NCI-H128 (cell line): ENCODE results near the gene RNF212B.
"Not testable (repeated sequence)": the region's sequence is repeated elsewhere in the genome, so short reads cannot be mapped to it uniquely, and the experiment has no call there.

ENCODE experiments used
- DNase-seq: peaks from one replicate; lab custom pipeline; 2025; ENCODE audit not compliant: unreplicated experiment; lab: John Stamatoyannopoulos, UW

Gene RNF212B

DNA sequence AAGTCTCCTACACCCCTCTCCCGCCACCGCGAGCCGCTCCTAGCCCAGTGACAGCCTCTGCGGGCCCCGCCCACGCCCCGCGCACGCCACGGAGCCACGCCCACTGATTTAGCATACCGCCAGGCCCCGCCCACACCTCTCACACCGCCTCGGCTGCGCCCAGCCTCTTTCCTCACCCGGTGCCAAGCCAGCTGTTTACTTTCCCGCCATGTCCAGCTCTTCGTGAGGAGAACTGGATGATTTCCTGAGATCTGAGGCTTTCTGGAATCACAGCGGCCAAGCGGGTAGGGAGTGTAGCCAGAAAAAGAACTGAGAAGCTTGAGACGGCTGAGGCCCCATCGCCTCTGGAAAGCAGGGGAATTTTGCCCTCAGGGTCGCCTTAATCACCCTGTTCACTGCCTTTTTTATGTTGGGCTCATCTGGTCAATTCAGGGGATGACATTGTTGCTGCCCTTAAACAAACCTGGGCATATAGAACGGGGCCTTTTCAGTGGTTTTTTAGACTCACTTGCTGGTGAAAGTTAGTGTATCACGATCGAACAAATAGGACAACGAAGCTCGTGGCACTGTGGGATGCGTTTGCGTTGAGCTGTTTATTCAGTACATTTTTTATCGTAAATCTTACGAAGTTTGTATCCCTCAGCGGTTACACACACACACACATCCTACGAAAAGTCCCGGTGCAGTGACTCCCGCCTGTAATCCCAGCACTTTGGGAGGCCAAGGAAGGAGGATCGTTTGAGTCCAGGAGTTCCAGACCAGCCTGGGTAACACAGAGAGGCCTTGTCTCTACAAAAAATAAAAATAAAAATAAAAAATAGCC is at the start of gene RNF212B:
TSS of gene RNF212B (plus strand) at position 165 of the 823 bp plus-strand sequence. CDS start 2,410 bp downstream, outside the sequence.
- DNase-seq = no peak

DNA sequence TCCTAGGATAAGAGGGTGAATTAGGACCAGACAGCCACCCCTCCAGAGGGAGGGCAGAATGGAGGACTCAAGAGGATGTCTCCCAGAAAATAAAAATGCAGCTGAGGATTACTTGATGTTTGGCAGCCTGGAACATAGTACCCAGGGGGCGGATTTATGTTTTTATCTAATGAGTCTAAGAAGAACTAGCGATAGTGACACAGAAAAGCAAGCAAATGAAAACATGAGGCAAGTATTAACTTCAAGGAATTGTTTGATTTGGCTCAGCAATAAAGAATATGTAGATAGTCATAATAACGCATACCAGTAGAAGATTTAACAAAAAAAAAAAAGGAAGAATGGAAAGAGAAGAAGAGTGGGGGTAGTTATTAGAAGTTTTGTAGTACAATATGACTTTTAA is 44.3 kb upstream of the RNF212B start:
- DNase-seq = no peak

DNA sequence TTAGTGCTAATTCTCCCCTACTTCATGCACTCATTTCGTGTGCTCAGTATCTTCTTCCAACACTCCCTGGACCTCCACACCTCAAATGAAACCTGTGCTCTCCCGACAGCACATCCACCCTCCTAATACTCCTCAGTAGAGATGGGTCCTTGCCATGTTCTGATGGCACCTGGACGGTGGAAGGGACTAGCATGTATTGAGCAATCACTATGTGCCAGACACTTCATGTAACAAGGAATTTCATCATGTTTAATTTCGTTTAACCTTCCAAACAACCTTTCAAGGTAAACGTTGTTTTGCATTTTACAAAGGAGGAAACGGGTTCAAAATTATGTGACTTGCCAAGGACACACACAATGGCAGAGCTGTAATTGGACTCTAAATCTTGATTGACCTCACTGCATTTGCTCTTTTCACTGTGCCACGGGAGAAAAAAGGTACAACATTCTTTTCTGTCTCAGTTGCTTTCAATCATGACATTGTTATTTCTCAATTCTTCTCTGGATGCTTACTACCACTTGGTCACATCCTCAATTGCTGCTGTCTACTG is 42.1 kb upstream of the RNF212B start:
- no peak for DNase-seq

DNA sequence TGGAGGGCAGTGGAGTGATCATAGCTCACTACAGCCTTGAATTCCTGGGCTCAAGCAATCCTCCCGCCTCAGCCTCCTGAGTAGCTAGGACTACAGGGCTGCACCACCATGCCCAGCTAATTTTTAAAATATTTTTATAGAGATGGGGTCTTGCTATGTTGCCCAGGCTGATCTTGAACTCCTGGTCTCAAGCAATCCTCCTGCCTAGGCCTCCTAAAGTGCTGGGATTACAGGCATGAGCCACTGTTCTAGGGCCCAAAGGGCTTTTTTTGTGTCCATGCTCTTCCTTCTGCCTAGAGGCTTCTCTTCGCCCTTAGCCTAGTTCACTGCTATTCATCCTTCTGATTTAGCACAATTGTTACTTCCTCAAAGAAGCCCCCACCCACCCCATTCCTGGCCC is 41.2 kb upstream of the RNF212B start:
- not testable (repeated sequence) for DNase-seq

DNA sequence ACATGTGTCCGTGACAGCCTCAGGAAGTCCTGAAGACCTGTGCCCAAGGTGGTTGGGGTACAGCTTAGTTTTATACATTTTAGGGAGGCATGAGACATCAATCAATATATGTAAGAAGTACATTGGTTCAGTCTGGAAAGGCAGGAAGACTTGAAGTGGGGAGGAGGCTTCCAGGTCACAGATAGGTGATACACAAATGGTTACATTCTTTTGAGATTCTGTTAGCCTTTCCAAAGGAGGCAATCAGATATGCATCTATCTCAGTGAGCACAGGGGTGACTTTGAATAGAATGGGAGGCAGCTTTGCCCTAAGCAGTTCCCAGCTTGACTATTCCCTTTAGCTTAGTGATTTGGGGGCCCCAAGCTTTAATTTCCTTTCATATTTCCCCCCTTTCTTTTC is 38.6 kb upstream of the RNF212B start:
- not testable (repeated sequence) for DNase-seq

DNA sequence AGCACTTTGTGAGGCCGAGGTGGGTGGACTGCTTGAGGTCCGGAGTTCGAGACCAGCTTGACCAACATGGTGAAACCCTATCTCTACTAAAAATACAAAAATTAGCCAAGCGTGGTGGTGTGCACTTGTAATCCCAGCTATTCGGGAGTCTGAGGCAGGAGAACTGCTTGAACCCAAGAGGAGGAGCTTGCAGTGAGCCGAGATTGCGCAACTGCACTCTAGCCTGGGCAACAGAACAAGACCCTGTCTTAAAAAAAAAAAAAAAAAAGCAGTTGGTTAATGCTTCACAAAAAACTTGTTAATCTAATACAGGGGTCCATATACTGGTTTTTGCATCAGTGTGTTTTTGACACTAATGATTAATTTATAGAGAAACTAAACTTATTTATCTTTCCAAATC is 35.7 kb upstream of the RNF212B start:
- DNase-seq = no peak

DNA sequence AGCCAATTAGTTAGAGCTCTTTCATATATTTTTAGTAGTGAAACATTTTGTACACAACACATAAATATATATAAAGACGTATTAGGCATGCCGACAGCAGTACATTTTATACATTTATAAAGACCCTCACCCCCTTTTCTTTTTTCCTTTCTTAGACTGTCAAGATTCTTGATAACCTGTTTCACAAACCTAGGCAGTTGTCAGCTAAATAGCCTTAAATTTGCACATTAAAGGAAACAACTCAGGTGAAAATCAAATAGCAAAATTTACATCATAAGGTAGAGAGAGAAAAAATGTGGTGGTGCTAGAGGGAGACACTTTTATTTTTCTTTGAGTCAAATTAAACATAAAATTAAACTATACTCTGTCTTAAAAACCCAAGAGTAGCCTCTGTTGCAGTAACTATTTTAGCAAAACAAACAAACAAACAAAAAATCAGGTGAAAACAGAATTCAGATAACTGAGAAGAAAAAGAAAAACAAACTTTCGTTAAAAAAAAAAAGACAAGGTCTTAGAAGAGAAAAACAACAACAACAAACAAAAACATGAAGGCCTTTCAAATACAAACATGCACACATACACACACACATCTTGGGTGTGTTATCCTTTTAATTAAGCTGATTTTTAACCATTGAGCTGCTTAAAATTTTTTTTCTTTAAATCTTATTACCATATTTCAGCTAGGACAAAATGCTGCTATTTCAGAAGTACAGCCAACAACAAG is 31.2 kb upstream of the RNF212B start:
- no peak for DNase-seq

GRCh38 chr14:23207146-23207540 is 30.6 kb upstream of the RNF212B start:
- no peak for DNase-seq

- no peak for DNase-seq
These were observed 29.4 kb upstream of the RNF212B start for GRCh38 chr14:23208324-23208723.

- DNase-seq = no peak
These were observed 27.9 kb upstream of the RNF212B start for GRCh38 chr14:23209651-23210423.

- no peak for DNase-seq
These were observed 22.3 kb upstream of the RNF212B start for GRCh38 chr14:23215421-23215820.

- no peak for DNase-seq
These were observed 20.4 kb upstream of the RNF212B start for GRCh38 chr14:23217032-23218020.

GRCh38 chr14:23219075-23219474 is 18.7 kb upstream of the RNF212B start:
- DNase-seq = no peak

GRCh38 chr14:23224958-23225357 is 12.8 kb upstream of the RNF212B start:
- not testable (repeated sequence) for DNase-seq

- DNase-seq = no peak
These were observed 10.2 kb upstream of the RNF212B start for GRCh38 chr14:23227566-23227965.

DNA sequence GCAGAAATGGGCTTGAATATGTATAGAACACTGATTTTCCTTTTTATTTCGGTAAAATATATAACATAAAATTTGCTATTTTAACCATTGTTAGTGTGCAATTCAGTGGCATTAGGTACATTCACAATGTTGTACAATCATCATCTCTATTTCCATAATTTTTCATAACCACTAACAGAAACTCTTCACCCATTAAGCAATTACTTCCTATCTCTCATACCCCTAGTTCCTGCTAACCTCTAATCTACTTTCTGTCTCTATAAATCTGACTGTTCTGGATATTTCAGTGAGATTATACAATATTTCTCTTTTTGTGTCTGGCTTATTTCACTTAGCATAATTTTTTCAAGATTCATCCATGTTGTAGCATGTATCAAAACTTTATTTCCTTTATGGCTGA is 8.9 kb upstream of the RNF212B start:
- no peak for DNase-seq

GRCh38 chr14:23232241-23232808 is 5.4 kb upstream of the RNF212B start:
- DNase-seq = not testable (repeated sequence)

DNA sequence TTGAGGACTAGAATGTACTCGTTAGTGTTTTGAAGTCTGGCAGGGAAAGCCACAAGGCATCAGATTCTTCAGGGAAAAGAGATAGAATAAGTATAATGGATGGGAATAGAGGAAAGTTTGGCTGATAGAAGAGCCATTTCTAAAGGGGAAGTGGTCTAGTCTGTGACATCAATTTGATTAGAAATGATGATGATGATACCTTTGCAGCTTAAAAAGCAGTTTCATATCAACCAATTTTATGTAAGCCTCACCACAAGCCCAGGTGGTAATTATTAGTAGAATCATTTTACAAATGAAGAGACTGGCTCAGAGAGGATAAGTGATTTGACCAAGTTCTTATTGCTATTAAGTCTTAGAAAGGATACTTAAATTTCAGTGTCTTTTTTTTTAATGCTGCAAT is 2.9 kb downstream of the RNF212B start:
- DNase-seq = no peak

- not testable (repeated sequence) for DNase-seq
These were observed 3.5 kb downstream of the RNF212B start for GRCh38 chr14:23241061-23241715.
